Activated CD4-positive, alpha-beta T cell treated with anti-CD3 and anti-CD28 coated beads for 1 hour (primary cell): Measurements from ENCODE around the gene UQCRH.
A peak's percentile ranks its signal among the peaks of the same experiment; 100 is the strongest.
"Not testable (repeated sequence)": the region's sequence is repeated elsewhere in the genome, so short reads cannot be mapped to it uniquely, and the experiment has no call there.

ENCODE experiments used
- DNase-seq: peaks from one replicate; pipeline ENCODE4 v3.0.0-alpha.2; 2020

The UQCRH gene

GRCh38 chr1:46301406-46301807 is 2.1 kb upstream of the UQCRH start:
- DNase-seq = no peak

DNA sequence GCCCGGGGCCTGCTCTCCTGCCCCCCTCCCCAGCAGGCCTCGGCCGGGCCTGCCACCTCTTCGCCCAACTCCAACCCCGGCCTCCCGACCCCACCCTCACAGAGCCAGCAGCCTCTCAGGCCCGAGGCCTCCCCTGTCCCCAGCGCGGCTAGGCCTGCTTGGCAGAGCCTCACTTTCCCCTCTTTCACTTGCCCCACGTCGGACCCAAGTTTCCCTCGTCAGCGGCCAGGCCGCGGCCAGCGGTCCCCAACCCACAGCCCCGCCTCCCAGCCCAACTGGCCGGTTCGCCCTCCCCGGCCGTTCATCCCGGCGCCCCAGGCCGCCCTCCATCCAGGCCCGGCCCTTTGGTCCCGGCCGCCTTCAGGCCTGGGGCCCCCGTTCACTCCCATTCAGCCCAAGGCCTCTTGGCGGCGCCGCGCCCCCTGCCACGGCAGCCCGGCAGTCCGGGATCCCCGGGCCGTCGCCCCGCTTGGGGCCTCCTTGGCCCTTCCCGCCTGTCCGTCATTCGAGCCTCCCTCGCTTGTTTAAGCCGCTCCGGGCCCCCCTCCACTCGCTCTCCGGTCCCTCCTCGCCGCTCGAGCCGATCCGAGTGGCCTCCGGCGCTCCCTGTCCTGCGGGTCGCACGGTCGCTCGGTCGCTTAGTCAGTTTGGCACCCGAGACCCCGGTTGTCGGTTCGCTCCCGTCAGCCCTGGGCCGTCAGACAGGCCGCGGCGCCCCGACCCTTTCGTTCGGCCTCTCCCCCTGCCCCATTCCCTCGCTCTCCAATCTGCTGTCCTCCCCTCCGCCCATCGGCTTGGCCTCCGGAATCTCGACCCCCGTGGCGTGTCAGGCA is 1.5 kb upstream of the UQCRH start:
- DNase-seq = peak; percentile 37

GRCh38 chr1:46302641-46303037 is 859 bp upstream of the UQCRH start:
- DNase-seq = no peak

GRCh38 chr1:46303872-46304326 is 401 bp downstream of the UQCRH start:
- no peak for DNase-seq

- no peak for DNase-seq
These were observed 2.6 kb downstream of the UQCRH start for GRCh38 chr1:46306159-46306530.

DNA sequence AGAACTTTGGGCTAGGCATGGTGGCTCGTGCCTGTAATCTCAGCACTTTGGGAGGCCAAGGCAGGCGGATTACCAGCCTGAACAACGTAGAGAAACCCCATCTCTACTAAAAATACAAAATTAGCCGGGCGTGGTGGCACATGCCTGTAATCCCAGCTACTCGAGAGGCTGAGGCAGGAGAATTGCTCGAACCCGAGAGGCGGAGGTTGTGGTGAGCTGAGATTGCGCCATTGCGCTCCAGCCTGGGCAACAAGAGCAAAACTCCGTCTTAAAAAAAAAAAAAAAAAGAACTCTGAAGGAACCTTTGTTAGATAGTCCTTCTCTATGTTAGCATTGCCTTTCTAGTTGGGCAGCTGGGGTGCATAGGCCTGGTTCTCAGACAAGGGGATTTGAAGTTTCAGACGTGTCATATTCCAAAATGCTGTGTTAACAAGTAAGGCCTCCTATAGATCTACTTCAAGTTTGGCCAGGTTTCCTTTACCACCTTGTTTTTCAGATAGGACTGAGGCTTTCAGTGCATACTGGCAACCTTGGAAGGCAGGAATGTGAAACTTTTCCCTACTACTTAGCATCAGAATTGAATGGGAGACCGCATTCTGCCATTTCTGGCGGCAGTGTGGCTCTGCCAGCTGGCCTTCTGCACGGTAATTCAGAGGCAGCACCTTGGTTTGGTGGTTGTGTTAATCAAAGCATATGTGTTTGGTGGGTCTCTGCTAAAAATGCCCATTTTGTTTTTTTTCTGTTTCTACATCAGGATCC is 6.1 kb downstream of the UQCRH start:
- no peak for DNase-seq

GRCh38 chr1:46310321-46310720 is 6.8 kb downstream of the UQCRH start:
- DNase-seq = no peak

- no peak for DNase-seq
These were observed 12.3 kb downstream of the UQCRH start for GRCh38 chr1:46315669-46316403.

GRCh38 chr1:46317323-46317722 is 13.8 kb downstream of the UQCRH start:
- DNase-seq = no peak

- DNase-seq = not testable (repeated sequence)
These were observed 15.8 kb downstream of the UQCRH start for GRCh38 chr1:46319301-46319700.

GRCh38 chr1:46319960-46320914 is 16.7 kb downstream of the UQCRH start:
- not testable (repeated sequence) for DNase-seq

- DNase-seq = not testable (repeated sequence)
These were observed 18.7 kb downstream of the UQCRH start for GRCh38 chr1:46322191-46322590.

DNA sequence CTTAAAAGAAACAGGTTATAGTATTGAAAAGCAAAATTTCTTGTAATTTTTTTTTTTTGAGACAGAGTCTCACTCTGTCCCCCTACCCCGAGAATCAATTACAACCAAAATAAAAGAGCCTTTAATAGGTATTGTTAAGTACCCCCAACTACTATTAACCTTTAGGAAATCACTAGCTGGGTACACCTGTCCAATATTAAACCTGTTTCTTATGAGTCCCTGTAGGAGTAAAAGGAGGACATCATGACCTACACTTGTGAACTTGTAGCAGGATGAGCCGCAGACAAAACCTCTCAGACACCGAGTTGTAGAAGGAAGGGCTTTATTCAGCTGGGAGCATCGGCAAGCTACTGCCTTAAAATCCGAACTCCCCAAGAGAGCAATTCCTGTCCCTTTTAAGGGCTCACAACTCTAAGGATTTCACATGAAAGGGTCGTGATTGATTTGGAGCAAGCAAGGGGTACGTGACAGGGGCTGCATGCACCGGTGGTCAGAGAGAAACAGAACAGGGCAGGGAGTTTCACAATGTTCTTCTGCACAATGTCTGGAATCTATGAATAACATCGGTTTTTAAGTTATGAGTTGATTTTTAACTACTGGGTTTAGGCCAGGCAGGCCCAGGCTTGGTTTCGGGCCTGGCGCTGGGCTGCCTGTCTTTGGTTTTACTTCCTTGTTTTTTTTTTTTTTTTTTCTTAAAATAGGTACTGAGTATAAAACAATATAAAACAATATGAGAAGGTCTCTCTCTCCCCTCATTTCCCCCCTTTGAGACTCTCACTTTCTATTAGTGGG is 22.0 kb downstream of the UQCRH start:
- not testable (repeated sequence) for DNase-seq

DNA sequence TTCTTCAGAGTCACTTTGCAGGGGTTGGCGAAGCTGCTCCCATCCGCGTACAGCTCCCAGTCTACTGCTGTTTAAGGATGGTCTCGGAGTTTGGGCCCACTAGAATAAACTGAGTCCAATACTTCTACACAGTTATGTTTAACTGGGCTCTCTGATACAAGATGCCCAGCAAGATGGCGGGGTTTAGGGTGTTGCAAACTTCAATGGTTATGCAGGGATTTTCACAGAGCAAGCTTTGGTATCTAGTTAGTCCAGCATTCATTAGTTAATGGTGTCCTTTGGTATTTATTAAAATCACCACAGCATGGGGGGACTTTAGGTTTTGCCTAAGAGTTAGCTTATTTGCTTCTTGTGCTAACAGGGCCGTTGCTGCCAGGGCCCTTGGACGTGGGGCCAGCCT is 24.7 kb downstream of the UQCRH start:
- DNase-seq = not testable (repeated sequence)

DNA sequence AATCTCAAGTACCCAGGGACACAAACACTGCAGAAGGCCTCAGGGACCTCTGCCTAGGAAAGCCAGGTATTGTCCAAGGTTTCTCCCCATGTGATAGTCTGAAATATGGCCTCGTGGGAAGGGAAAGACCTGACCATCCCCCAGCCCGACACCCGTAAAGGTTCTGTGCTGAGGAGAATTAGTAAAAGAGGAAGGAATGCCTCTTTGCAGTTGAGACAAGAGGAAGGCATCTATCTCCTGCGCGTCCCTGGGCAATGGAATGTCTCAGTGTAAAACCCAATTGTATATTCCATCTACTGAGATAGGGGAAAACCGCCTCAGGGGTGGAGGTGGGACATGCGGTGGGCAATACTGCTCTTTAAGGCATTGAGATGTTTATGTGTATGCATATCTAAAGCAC is 26.3 kb downstream of the UQCRH start:
- DNase-seq = not testable (repeated sequence)

DNA sequence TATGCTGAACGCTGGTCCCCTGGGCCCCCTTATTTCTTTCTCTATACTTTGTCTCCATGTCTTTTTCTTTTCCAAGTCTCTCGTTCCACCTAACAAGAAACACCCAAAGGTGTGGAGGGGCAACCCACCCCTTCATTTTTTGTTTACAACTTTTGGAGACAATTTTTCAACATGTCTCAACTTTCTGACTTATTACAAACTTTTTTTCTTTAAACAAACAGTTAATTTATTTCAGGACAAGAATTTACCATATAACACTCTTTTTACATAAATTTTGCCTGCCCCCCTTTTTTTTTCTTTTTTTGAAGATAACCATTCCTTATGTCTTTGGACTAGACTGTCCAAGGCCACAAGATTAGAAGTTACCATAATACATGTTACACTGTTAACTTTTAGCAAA is 26.9 kb downstream of the UQCRH start:
- not testable (repeated sequence) for DNase-seq

DNA sequence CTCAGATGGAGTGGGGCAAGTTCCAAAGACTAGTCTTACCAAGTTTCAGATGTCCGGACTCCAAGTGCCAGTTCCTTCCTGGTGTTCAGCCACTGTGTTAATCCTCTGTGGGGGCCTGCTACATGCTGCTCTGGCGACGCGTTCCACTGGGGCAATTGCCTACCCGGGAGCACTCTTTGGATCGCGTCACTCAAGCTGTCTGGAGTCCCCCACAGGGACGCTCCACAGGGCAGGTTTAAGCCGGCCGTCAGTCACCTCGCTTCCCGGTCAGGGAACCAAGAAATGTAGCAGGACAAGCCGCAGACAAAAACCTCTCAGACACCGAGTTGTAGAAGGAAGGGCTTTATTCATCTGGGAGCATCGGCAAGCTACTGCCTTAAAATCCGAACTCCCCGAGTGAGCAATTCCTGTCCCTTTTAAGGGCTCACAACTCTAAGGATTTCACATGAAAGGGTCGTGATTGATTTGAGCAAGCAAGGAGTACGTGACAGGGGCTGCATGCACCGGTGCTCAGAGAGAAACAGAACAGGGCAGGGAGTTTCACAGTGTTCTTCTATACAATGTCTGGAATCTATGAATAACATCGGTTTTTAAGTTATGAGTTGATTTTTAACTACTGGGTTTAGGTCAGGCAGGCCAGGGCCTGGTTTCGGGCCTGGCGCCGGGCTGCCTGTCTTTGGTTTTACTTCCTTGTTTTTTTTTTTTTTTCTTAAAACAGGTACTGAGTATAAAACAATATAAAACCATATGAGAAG is 28.5 kb downstream of the UQCRH start:
- DNase-seq = not testable (repeated sequence)

DNA sequence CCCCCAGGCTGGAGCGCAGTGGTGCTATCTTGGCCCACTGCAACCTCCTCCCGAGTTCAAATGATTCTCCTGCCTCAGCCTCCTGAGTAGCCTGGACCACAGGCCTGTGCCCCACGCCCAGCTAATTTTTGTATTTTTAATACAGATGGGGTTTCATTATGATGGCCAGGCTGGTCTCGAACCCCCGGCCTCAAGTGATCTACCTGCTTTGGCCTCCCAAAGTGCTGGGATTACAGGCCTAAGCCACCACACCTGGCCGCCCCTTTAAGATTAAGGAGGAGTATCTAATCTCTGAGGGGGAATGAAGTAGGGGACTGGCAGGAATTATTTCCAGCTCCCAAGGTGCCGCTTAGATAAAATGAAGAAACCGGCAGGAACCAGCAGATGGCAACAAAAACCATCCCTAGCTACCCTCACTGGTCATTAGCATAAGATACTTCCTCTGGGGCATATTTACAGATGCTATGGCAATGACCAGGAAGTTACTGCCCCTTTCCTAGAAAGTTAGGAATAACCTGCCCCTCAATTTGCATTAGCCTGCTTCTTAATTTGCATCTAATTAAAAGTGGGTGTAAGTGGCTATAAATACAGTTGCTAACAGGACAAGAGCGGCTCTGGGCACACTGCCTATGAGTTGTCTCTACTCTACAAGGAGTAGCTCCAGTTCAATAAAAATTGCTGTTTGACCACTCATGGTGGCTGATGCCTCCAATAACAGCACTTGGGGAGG is 30.0 kb downstream of the UQCRH start:
- no peak for DNase-seq

GRCh38 chr1:46334030-46334384 is 30.5 kb downstream of the UQCRH start:
- DNase-seq = no peak

GRCh38 chr1:46335081-46335480 is 31.6 kb downstream of the UQCRH start:
- DNase-seq = no peak
